ENCODE data around the gene MLH1.
"Not testable (repeated sequence)": the region's sequence is repeated elsewhere in the genome, so short reads cannot be mapped to it uniquely, and the experiment has no call there.

The MLH1 gene

DNA sequence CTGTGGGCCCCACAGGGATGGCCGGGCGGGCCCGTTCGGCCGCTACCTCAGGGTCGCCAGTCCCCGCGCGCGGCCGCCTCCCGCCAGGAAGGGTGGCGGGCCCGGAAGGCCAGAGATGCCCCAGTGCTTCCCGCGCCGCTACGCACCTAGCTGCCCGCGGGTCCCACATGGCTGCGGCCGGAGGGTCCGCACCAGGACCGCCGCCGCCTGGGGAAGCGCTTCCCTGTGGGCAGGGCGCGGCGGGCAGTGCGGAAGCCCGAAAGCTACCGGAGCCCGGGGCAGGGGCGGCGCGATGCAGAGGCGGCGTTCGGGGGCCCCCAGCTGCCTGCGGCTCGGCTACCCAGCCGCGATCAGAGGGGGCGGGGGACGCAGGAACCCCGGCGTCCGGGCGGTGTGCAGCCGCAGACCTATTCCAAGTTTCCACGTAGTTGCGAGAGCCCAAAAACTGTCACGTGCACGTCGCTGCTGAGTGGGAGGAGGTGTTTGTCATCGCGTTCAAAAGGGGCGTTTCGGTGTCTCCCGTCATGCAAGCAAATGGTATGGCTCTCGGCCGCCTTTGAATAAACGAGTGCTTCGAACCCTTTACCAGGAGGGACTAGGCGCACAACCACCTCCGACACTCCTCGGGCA is 48.6 kb upstream of the MLH1 start, which contains the start of gene TRANK1:
TSS of gene TRANK1 (minus strand) at position 414 of the 630 bp plus-strand sequence. CDS start at position 169, 245 bp downstream.
- Histone ChIP-seq H2BK120ac (ENCODE audit: low read depth, low read length) (peak within 1 kb of the TSS; percentile 89), H3K9ac (ENCODE audit: low read length) (peak within 1 kb of the TSS; percentile 78), H2BK12ac (ENCODE audit: low read length in 2 of 2) (peak within 1 kb of the TSS; percentile 54 to 93), H3K14ac (ENCODE audit: low read length in 2 of 2) (peak within 1 kb of the TSS; percentile 74 to 79), H2AK5ac (ENCODE audit: low read length, severe bottlenecking) (no peak within 1 kb of the TSS), H3K27me3 (ENCODE audit: control insufficient read depth in 1 of 2, insufficient read depth in 1 of 2, low read length in 2 of 2) (no peaks in the 10 kb centered on the region), H2BK15ac (ENCODE audit: low read depth, poor library complexity, severe bottlenecking) (peak within 1 kb of the TSS; percentile 98), H2AFZ (ENCODE audit: low read depth, low read length) (peak within 1 kb of the TSS; percentile 73), H3K4me1 (ENCODE audit: control insufficient read depth, insufficient read depth, low read depth, low read length) (peaks cover 12% of the 10 kb centered on the region), H2BK5ac (ENCODE audit: low read depth, low read length, poor library complexity, severe bottlenecking) (no peak within 1 kb of the TSS), H3K23ac (ENCODE audit: low read length in 2 of 2) (peak within 1 kb of the TSS in 1 of 2 experiments; percentile 98), H3K4ac (ENCODE audit: low read depth in 1 of 2, low read length in 2 of 2) (peak within 1 kb of the TSS; percentile 69 to 94), H3K4me3 (ENCODE audit: insufficient read depth in 1 of 2, low read depth in 1 of 2, low read length in 2 of 2) (peak within 1 kb of the TSS; percentile 74 to 79), H3K27ac (ENCODE audit: low read length, poor library complexity, severe bottlenecking) (no peak within 1 kb of the TSS), H3K18ac (ENCODE audit: low read depth in 1 of 2, low read length in 2 of 2) (peak within 1 kb of the TSS; percentile 94 to 98), H3K36me3 (ENCODE audit: control insufficient read depth in 1 of 2, insufficient read depth in 2 of 2, low read depth in 1 of 2, low read length in 2 of 2) (no peaks in the 10 kb centered on the region), H3K4me2 (ENCODE audit: low read length, poor library complexity, severe bottlenecking) (peak within 1 kb of the TSS; percentile 97), H3K79me1 (replicated peaks; ENCODE audit: low read length, poor library complexity, severe bottlenecking) (peaks cover 3% of the 10 kb centered on the region), H3K9me3 (ENCODE audit: control insufficient read depth, low read length) (no peaks in the 10 kb centered on the region), H4K8ac (ENCODE audit: low read length) (peak within 1 kb of the TSS; percentile 97), H4K91ac (ENCODE audit: low read length) (peak within 1 kb of the TSS; percentile 98)
- peak; percentile 28 for DNase-seq
- WGBS, result 10% methylated on average over 66 of the region's 68 CpGs

- peak overlapping the region; percentile 78 for H3K9ac ChIP-seq (ENCODE audit: low read length)
- H4K8ac ChIP-seq (ENCODE audit: low read length), result peak overlapping the region; percentile 97
- H2BK5ac ChIP-seq (ENCODE audit: low read depth, low read length, poor library complexity, severe bottlenecking), result no peak overlapping the region
- 93% methylated on average over 28 of the region's 28 CpGs for WGBS
- no peaks in the 10 kb centered on the region for H3K27me3 ChIP-seq (ENCODE audit: control insufficient read depth in 1 of 2, insufficient read depth in 1 of 2, low read length in 2 of 2)
- H3K4me3 ChIP-seq (ENCODE audit: insufficient read depth in 1 of 2, low read depth in 1 of 2, low read length in 2 of 2), result peak overlapping the region in 1 of 2 experiments; percentile 79
- no peak overlapping the region for H3K18ac ChIP-seq (ENCODE audit: low read depth in 1 of 2, low read length in 2 of 2)
- no peak overlapping the region for H2AFZ ChIP-seq (ENCODE audit: low read depth, low read length)
- no peak overlapping the region for H3K4ac ChIP-seq (ENCODE audit: low read depth in 1 of 2, low read length in 2 of 2)
- H3K4me1 ChIP-seq (ENCODE audit: control insufficient read depth, insufficient read depth, low read depth, low read length), result peaks cover 12% of the 10 kb centered on the region
- H2BK15ac ChIP-seq (ENCODE audit: low read depth, poor library complexity, severe bottlenecking), result no peak overlapping the region
- no peak overlapping the region for H3K27ac ChIP-seq (ENCODE audit: low read length, poor library complexity, severe bottlenecking)
- no peak overlapping the region for H3K23ac ChIP-seq (ENCODE audit: low read length in 2 of 2)
- no peak overlapping the region for H2AK5ac ChIP-seq (ENCODE audit: low read length, severe bottlenecking)
- no peak overlapping the region for H4K91ac ChIP-seq (ENCODE audit: low read length)
- peaks cover 3% of the 10 kb centered on the region for H3K79me1 ChIP-seq (replicated peaks; ENCODE audit: low read length, poor library complexity, severe bottlenecking)
- DNase-seq, result no peak
- H3K9me3 ChIP-seq (ENCODE audit: control insufficient read depth, low read length), result no peaks in the 10 kb centered on the region
- no peak overlapping the region for H2BK12ac ChIP-seq (ENCODE audit: low read length in 2 of 2)
- H3K4me2 ChIP-seq (ENCODE audit: low read length, poor library complexity, severe bottlenecking), result no peak overlapping the region
- no peaks in the 10 kb centered on the region for H3K36me3 ChIP-seq (ENCODE audit: control insufficient read depth in 1 of 2, insufficient read depth in 2 of 2, low read depth in 1 of 2, low read length in 2 of 2)
- H3K14ac ChIP-seq (ENCODE audit: low read length in 2 of 2), result no peak overlapping the region
- H2BK120ac ChIP-seq (ENCODE audit: low read depth, low read length), result no peak overlapping the region
Observed at GRCh38 chr3:36945333-36945980, 47.9 kb upstream of the MLH1 start.

DNA sequence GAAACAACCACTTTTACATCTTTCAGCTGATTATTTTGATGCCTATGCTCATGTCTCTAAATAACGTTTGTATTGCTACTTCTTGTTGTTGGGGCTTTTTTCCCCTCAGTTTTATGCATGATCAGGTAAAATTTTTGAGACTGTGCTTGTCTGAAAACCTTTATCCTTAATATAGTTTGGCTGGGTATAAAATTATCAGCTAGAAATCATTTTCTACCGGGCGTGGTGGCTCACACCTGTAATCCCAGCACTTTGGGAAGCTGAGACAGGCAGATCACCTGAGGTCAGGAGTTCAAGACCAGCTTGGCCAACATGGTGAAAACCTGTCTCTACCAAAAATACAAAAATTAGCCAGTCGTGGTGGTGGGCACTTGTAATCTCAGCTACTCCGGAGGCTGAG is 45.5 kb upstream of the MLH1 start:
- H2BK15ac ChIP-seq (ENCODE audit: low read depth, poor library complexity, severe bottlenecking); H4K91ac ChIP-seq (ENCODE audit: low read length); H2BK12ac ChIP-seq (ENCODE audit: low read length in 2 of 2); H3K27me3 ChIP-seq (ENCODE audit: control insufficient read depth in 1 of 2, insufficient read depth in 1 of 2, low read length in 2 of 2); H3K36me3 ChIP-seq (ENCODE audit: control insufficient read depth in 1 of 2, insufficient read depth in 2 of 2, low read depth in 1 of 2, low read length in 2 of 2); H3K23ac ChIP-seq (ENCODE audit: low read length in 2 of 2); H3K4me2 ChIP-seq (ENCODE audit: low read length, poor library complexity, severe bottlenecking); H3K27ac ChIP-seq (ENCODE audit: low read length, poor library complexity, severe bottlenecking); H3K4me3 ChIP-seq (ENCODE audit: insufficient read depth in 1 of 2, low read depth in 1 of 2, low read length in 2 of 2); H2BK5ac ChIP-seq (ENCODE audit: low read depth, low read length, poor library complexity, severe bottlenecking); H3K18ac ChIP-seq (ENCODE audit: low read depth in 1 of 2, low read length in 2 of 2); H3K14ac ChIP-seq (ENCODE audit: low read length in 2 of 2); H3K9me3 ChIP-seq (ENCODE audit: control insufficient read depth, low read length); H2BK120ac ChIP-seq (ENCODE audit: low read depth, low read length); H3K9ac ChIP-seq (ENCODE audit: low read length); H4K8ac ChIP-seq (ENCODE audit: low read length); H2AFZ ChIP-seq (ENCODE audit: low read depth, low read length); H3K4ac ChIP-seq (ENCODE audit: low read depth in 1 of 2, low read length in 2 of 2); H2AK5ac ChIP-seq (ENCODE audit: low read length, severe bottlenecking); H3K79me1 ChIP-seq (replicated peaks; ENCODE audit: low read length, poor library complexity, severe bottlenecking); DNase-seq: not testable (repeated sequence)
- peaks cover 12% of the 10 kb centered on the region for H3K4me1 ChIP-seq (ENCODE audit: control insufficient read depth, insufficient read depth, low read depth, low read length)
- WGBS, result 88% methylated on average over 5 of the region's 5 CpGs

DNA sequence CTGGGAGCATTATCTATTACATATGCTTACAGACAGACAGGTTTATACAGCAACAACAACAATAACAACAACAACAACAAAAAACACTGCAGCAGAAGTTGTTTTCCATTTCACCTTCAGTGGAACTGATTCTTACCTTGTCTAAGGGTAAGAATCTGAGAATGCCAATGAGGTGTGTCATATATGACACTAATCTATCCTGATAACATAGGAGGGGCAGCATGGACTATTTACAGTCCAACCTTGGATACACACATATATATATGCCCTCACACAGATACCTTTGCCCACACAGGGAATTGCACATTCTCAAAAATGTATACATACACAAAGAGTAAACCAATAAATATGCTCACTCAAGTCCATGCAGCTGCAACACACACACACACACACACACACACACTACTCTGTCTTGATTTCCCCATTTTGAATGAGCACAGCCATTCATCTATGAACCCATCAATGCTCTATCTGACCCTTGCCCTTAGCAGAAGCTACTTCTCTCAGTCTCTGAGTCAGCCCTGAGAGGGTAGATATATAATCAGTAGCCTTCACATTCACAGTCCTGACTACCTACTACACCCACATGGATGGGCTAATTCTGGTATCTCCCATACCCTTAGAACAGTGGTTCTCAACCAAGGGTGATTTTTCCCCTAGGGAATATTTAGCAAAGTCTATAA is 38.7 kb upstream of the MLH1 start:
- Histone ChIP-seq H3K27me3 (ENCODE audit: control insufficient read depth in 1 of 2, insufficient read depth in 1 of 2, low read length in 2 of 2) (peaks cover 0 to 4% of the 10 kb centered on the region in 2 experiments), H4K91ac (ENCODE audit: low read length) (no peak overlapping the region), H3K4ac (ENCODE audit: low read depth in 1 of 2, low read length in 2 of 2) (no peak overlapping the region), H3K4me1 (ENCODE audit: control insufficient read depth, insufficient read depth, low read depth, low read length) (peaks cover 2% of the 10 kb centered on the region), H3K4me3 (ENCODE audit: insufficient read depth in 1 of 2, low read depth in 1 of 2, low read length in 2 of 2) (no peak overlapping the region), H3K4me2 (ENCODE audit: low read length, poor library complexity, severe bottlenecking) (no peak overlapping the region), H3K18ac (ENCODE audit: low read depth in 1 of 2, low read length in 2 of 2) (no peak overlapping the region), H3K27ac (ENCODE audit: low read length, poor library complexity, severe bottlenecking) (no peak overlapping the region), H3K9ac (ENCODE audit: low read length) (no peak overlapping the region), H3K36me3 (ENCODE audit: control insufficient read depth in 1 of 2, insufficient read depth in 2 of 2, low read depth in 1 of 2, low read length in 2 of 2) (no peaks in the 10 kb centered on the region), H2BK120ac (ENCODE audit: low read depth, low read length) (no peak overlapping the region), H4K8ac (ENCODE audit: low read length) (no peak overlapping the region), H3K9me3 (ENCODE audit: control insufficient read depth, low read length) (no peaks in the 10 kb centered on the region), H2BK5ac (ENCODE audit: low read depth, low read length, poor library complexity, severe bottlenecking) (no peak overlapping the region), H3K79me1 (replicated peaks; ENCODE audit: low read length, poor library complexity, severe bottlenecking) (no peaks in the 10 kb centered on the region), H3K14ac (ENCODE audit: low read length in 2 of 2) (no peak overlapping the region), H3K23ac (ENCODE audit: low read length in 2 of 2) (no peak overlapping the region), H2BK15ac (ENCODE audit: low read depth, poor library complexity, severe bottlenecking) (no peak overlapping the region), H2AFZ (ENCODE audit: low read depth, low read length) (no peak overlapping the region), H2AK5ac (ENCODE audit: low read length, severe bottlenecking) (no peak overlapping the region), H2BK12ac (ENCODE audit: low read length in 2 of 2) (no peak overlapping the region)
- DNase-seq, result peak; percentile 29

All from mesenchymal stem cell (in vitro differentiated cells and primary cell).